ENCODE measurements around the gene DACH1. TPM values are rescaled to one million over a fixed set of nuclear protein-coding genes. Genes with fewer than 3 reads are reported as not detected.

Gene DACH1
- total and polyA plus RNA-seq, 2 experiments from 2014 or later = 1.3 to 6.5 TPM

GRCh38 chr13:71814806-71815360 is 52.1 kb downstream of the DACH1 start:
- Histone ChIP-seq H3K79me2 (no peaks in the 10 kb centered on the region), H3K4me3 (no peak overlapping the region), H4K20me1 (ENCODE audit: insufficient read depth, poor library complexity, severe bottlenecking) (no peaks in the 10 kb centered on the region), H3K9me3 (ENCODE audit: low read depth) (no peaks in the 10 kb centered on the region), H3K4me1 (ENCODE audit: insufficient read depth) (no peaks in the 10 kb centered on the region), H3K27ac (no peak overlapping the region), H3K4me2 (no peak overlapping the region), H3K9me2 (replicated peaks; ENCODE audit: insufficient read depth) (no peaks in the 10 kb centered on the region), H2AFZ (no peak overlapping the region), H3K36me3 (replicated peaks; ENCODE audit: insufficient read depth, low read depth) (no peaks in the 10 kb centered on the region), H3K27me3 (no peaks in the 10 kb centered on the region)
- 63% methylated on average over 4 of the region's 4 CpGs for WGBS (ENCODE audit: low lambda C conversion rate, missing lambda C conversion rate)
- TF ChIP-seq EZH2 (IDR thresholded peaks at IDR 0.05; ENCODE audit: borderline replicate concordance) (no peak), CTCF (IDR thresholded peaks at IDR 0.05; ENCODE audit: poor library complexity) (no peak), EZH2phosphoT487 (IDR thresholded peaks at IDR 0.05; ENCODE audit: low read depth, severe bottlenecking, unreplicated experiment) (no peak)
- DNase-seq (ENCODE audit: low spot score) = no peak

- no peak overlapping the region for H3K4me3 ChIP-seq
- H4K20me1 ChIP-seq (ENCODE audit: insufficient read depth, poor library complexity, severe bottlenecking) = no peaks in the 10 kb centered on the region
- H3K4me1 ChIP-seq (ENCODE audit: insufficient read depth) = no peaks in the 10 kb centered on the region
- no peak overlapping the region for H3K4me2 ChIP-seq
- H3K36me3 ChIP-seq (replicated peaks; ENCODE audit: insufficient read depth, low read depth) = no peaks in the 10 kb centered on the region
- TF ChIP-seq EZH2phosphoT487 (IDR thresholded peaks at IDR 0.05; ENCODE audit: low read depth, severe bottlenecking, unreplicated experiment) = no peak
- TF ChIP-seq EZH2 (IDR thresholded peaks at IDR 0.05; ENCODE audit: borderline replicate concordance) = no peak
- no peak for TF ChIP-seq CTCF (IDR thresholded peaks at IDR 0.05; ENCODE audit: poor library complexity)
- no peak overlapping the region for H2AFZ ChIP-seq
- no peak for DNase-seq (ENCODE audit: low spot score)
- no peaks in the 10 kb centered on the region for H3K27me3 ChIP-seq
- no peaks in the 10 kb centered on the region for H3K9me3 ChIP-seq (ENCODE audit: low read depth)
- H3K27ac ChIP-seq = no peak overlapping the region
- H3K79me2 ChIP-seq = no peaks in the 10 kb centered on the region
- WGBS (ENCODE audit: low lambda C conversion rate, missing lambda C conversion rate) = 98% methylated on average over 2 of the region's 2 CpGs
- no peaks in the 10 kb centered on the region for H3K9me2 ChIP-seq (replicated peaks; ENCODE audit: insufficient read depth)
These were observed 53.8 kb downstream of the DACH1 start for GRCh38 chr13:71813187-71813586.

- H3K4me1 ChIP-seq (ENCODE audit: insufficient read depth) = no peaks in the 10 kb centered on the region
- H3K9me3 ChIP-seq (ENCODE audit: low read depth) = no peaks in the 10 kb centered on the region
- H3K4me3 ChIP-seq = no peak overlapping the region
- H3K36me3 ChIP-seq (replicated peaks; ENCODE audit: insufficient read depth, low read depth) = no peaks in the 10 kb centered on the region
- WGBS (ENCODE audit: low lambda C conversion rate, missing lambda C conversion rate) = 76% methylated on average over 2 of the region's 2 CpGs
- H3K4me2 ChIP-seq = no peak overlapping the region
- no peaks in the 10 kb centered on the region for H3K79me2 ChIP-seq
- TF ChIP-seq EZH2 (IDR thresholded peaks at IDR 0.05; ENCODE audit: borderline replicate concordance) = no peak
- no peak for TF ChIP-seq EZH2phosphoT487 (IDR thresholded peaks at IDR 0.05; ENCODE audit: low read depth, severe bottlenecking, unreplicated experiment)
- no peak for TF ChIP-seq CTCF (IDR thresholded peaks at IDR 0.05; ENCODE audit: poor library complexity)
- no peaks in the 10 kb centered on the region for H3K9me2 ChIP-seq (replicated peaks; ENCODE audit: insufficient read depth)
- no peak overlapping the region for H2AFZ ChIP-seq
- DNase-seq (ENCODE audit: low spot score) = no peak
- no peaks in the 10 kb centered on the region for H4K20me1 ChIP-seq (ENCODE audit: insufficient read depth, poor library complexity, severe bottlenecking)
- no peaks in the 10 kb centered on the region for H3K27me3 ChIP-seq
- no peak overlapping the region for H3K27ac ChIP-seq
These were observed 55.7 kb downstream of the DACH1 start for GRCh38 chr13:71811344-71811743.

Measured in hepatocyte (in vitro differentiated cells).